GM18502 (cell line): ENCODE measurements around the gene FAM131B.
"Not testable (repeated sequence)": the region's sequence is repeated elsewhere in the genome, so short reads cannot be mapped to it uniquely, and the experiment has no call there.

Experiments
- ATAC-seq: cut with Tn5 transposase; IDR thresholded peaks from one replicate; pipeline ENCODE4 v1.9.1; 2021; ENCODE audit warnings: mild to moderate bottlenecking; ENCODE audit not compliant: unreplicated experiment, poor library complexity

Gene FAM131B

GRCh38 chr7:143395187-143396149 lies 33.0 kb upstream of the FAM131B start:
- no peak for ATAC-seq

- no peak for ATAC-seq
These were observed 32.3 kb upstream of the FAM131B start for GRCh38 chr7:143394777-143395176.

GRCh38 chr7:143394068-143394467 lies 31.6 kb upstream of the FAM131B start:
- no peak for ATAC-seq

GRCh38 chr7:143393267-143394041 lies 30.9 kb upstream of the FAM131B start:
- ATAC-seq = no peak

GRCh38 chr7:143392875-143393266 lies 30.4 kb upstream of the FAM131B start:
- no peak for ATAC-seq

- not testable (repeated sequence) for ATAC-seq
These were observed 29.9 kb upstream of the FAM131B start for GRCh38 chr7:143392427-143392826.

- no peak for ATAC-seq
These were observed 29.2 kb upstream of the FAM131B start for GRCh38 chr7:143391462-143392404.

- ATAC-seq = no peak
These were observed 28.3 kb upstream of the FAM131B start for GRCh38 chr7:143390773-143391317.

- ATAC-seq = no peak
These were observed 27.7 kb upstream of the FAM131B start for GRCh38 chr7:143390104-143390772.

GRCh38 chr7:143389316-143390103 lies 27.0 kb upstream of the FAM131B start:
- no peak for ATAC-seq

- no peak for ATAC-seq
These were observed 26.1 kb upstream of the FAM131B start for GRCh38 chr7:143388491-143389101.

- no peak for ATAC-seq
These were observed 25.5 kb upstream of the FAM131B start for GRCh38 chr7:143388051-143388450.

- ATAC-seq = no peak
These were observed 24.9 kb upstream of the FAM131B start for GRCh38 chr7:143387156-143387975.

- peak; percentile 39 for ATAC-seq
These were observed 23.6 kb upstream of the FAM131B start for GRCh38 chr7:143385891-143386781.

GRCh38 chr7:143384661-143385631 lies 22.4 kb upstream of the FAM131B start:
- no peak for ATAC-seq
